ENCODE data around the gene USHBP1.

- TF ChIP-seq POLR2AphosphoS5 (IDR thresholded peaks at IDR 0.05; ENCODE audit: borderline replicate concordance, low read depth, low read length) (no peak), EZH2 (IDR thresholded peaks at IDR 0.05) (no peak), FOXP2 (optimal IDR thresholded peaks at IDR 0.05; ENCODE audit: control extremely low read depth, extremely low read length, insufficient read depth) (no peak)
Observed at GRCh38 chr19:17209126-17210036, 55.2 kb downstream of the USHBP1 start.
